ENCODE measurements around the gene SFTPB.

- TF ChIP-seq POLR2A (IDR thresholded peaks at IDR 0.05), result no peak
- TF ChIP-seq, protein P1, sequence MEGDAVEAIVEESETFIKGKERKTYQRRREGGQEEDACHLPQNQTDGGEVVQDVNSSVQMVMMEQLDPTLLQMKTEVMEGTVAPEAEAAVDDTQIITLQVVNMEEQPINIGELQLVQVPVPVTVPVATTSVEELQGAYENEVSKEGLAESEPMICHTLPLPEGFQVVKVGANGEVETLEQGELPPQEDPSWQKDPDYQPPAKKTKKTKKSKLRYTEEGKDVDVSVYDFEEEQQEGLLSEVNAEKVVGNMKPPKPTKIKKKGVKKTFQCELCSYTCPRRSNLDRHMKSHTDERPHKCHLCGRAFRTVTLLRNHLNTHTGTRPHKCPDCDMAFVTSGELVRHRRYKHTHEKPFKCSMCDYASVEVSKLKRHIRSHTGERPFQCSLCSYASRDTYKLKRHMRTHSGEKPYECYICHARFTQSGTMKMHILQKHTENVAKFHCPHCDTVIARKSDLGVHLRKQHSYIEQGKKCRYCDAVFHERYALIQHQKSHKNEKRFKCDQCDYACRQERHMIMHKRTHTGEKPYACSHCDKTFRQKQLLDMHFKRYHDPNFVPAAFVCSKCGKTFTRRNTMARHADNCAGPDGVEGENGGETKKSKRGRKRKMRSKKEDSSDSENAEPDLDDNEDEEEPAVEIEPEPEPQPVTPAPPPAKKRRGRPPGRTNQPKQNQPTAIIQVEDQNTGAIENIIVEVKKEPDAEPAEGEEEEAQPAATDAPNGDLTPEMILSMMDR (IDR thresholded peaks at IDR 0.05 in 4 of 5, conservative IDR thresholded peaks at IDR 0.05 in 1 of 5), result no peak
These were observed 25.3 kb downstream of the SFTPB start for GRCh38 chr2:85642725-85643124.
